Left lung (tissue), 10 donors: ENCODE measurements around the gene C16orf54. TPM values are rescaled to one million over a fixed set of nuclear protein-coding genes. Genes with fewer than 3 reads are reported as not detected.
A peak's percentile ranks its signal among the peaks of the same experiment; 100 is the strongest.
"Not testable (repeated sequence)": the region's sequence is repeated elsewhere in the genome, so short reads cannot be mapped to it uniquely, and the experiment has no call there.

Experiments used
- ATAC-seq: fragments of 200-7000 bp; cut with Tn5 transposase; one replicate; pipeline ENCODE4 v1.9.1; 2020; ENCODE audit warnings: moderate library complexity
- DNase-seq, 4 donors: peaks; one replicate each; pipeline ENCODE4 v3.0.0-alpha.2; 2013 to 2020
- H3K27ac ChIP-seq, 2 donors: fragments of 200-600 bp; sonication (generic) in 1 of 2; one replicate each; pipeline versions ENCODE4 v1.5.0 to v1.8.0; 2020 to 2021
- H3K27me3 ChIP-seq, 2 donors: fragments of 200-600 bp; sonication (generic) in 1 of 2; one replicate each; pipeline versions ENCODE4 v1.5.0 to v1.8.0; 2020 to 2021
- H3K36me3 ChIP-seq, 2 donors: fragments of 200-600 bp; sonication (generic) in 1 of 2; one replicate each; pipeline versions ENCODE4 v1.5.0 to v1.8.0; 2020 to 2021
- H3K4me1 ChIP-seq, 2 donors: fragments of 200-600 bp; one replicate each; pipeline ENCODE4 v1.8.0; 2021
- H3K4me3 ChIP-seq, 2 donors: fragments of 200-600 bp; sonication (generic) in 1 of 2; one replicate each; pipeline versions ENCODE4 v1.5.0 to v1.8.0; 2020 to 2021; ENCODE audit warnings: mild to moderate bottlenecking in 1 of 2
- H3K9me3 ChIP-seq, 2 donors: fragments of 200-600 bp; sonication (generic) in 1 of 2; one replicate each; pipeline versions ENCODE4 v1.5.0 to v1.8.0; 2020 to 2021
- intact Hi-C, 2 donors: fragments of 100-400 bp; cut with DNase I; formaldehyde crosslinking; loops; one replicate each; pipeline versions ENCODE4 v1.11.2 to v1.14.2; 2022
- polyA plus RNA-seq, 6 donors: library from polyadenylated mRNA; unstranded; fragments of 120-200 nt; gene quantifications; one replicate each; pipeline ENCODE4 v1.2.1, GENCODE V29; 2013; ENCODE audit not compliant: insufficient read length in 6 of 6
- total RNA-seq, 2 donors: library from RNA; stranded (reverse); fragmentation: NEBNext Ultra II Directional; extraction: Animal tissue kit (Norgen Biotek cat#: 25700); gene quantifications; one replicate each; pipeline ENCODE4 v1.2.1, GENCODE V29; 2021
- TF ChIP-seq, protein P1 (sequence below), 2 donors: fragments of 200-600 bp; sonication (generic) in 1 of 2; IDR thresholded peaks; one replicate each; pipeline versions ENCODE4 v1.5.0 to v1.8.0; 2021; ENCODE audit warnings: antibody characterized with exemption in 2 of 2
- donor health status: DM: no; HTN: yes; CAD: no.
- donor health status: DM: no; HTN: no; CAD: no.

Gene C16orf54
- total and polyA plus RNA-seq, 8 donors = 0.33 to 13.6 (median 0.69) TPM

DNA sequence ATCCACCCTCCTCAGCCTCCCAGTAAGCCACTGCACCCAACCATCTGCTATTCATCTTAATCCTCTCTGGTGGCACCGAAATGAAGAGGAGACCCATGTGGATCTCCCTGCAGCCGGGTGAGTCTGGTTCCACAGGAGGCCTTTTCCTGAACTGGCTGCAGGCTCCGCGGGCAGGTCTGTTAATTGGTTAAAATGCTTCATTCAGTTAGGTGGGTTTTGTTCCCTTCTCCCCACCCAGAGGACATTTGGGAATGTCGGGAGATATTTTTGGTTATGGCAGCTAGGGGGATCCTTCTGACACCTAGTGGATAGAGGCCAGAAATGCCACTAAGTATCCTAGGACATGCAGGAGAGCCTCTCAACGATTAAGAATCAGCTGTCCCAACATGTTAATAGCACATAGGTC, 16.7 kb downstream of the C16orf54 start:
- no peak overlapping the region for H3K4me3 ChIP-seq
- intact Hi-C loops = no loop called here
- DNase-seq (peak in 2 of 4 donors; percentile 15 to 39), ATAC-seq (peak; percentile 75)
- no peaks in the 10 kb centered on the region for H3K27me3 ChIP-seq
- no peaks in the 10 kb centered on the region for H3K9me3 ChIP-seq
- H3K27ac ChIP-seq = no peak overlapping the region
- TF ChIP-seq, protein P1, sequence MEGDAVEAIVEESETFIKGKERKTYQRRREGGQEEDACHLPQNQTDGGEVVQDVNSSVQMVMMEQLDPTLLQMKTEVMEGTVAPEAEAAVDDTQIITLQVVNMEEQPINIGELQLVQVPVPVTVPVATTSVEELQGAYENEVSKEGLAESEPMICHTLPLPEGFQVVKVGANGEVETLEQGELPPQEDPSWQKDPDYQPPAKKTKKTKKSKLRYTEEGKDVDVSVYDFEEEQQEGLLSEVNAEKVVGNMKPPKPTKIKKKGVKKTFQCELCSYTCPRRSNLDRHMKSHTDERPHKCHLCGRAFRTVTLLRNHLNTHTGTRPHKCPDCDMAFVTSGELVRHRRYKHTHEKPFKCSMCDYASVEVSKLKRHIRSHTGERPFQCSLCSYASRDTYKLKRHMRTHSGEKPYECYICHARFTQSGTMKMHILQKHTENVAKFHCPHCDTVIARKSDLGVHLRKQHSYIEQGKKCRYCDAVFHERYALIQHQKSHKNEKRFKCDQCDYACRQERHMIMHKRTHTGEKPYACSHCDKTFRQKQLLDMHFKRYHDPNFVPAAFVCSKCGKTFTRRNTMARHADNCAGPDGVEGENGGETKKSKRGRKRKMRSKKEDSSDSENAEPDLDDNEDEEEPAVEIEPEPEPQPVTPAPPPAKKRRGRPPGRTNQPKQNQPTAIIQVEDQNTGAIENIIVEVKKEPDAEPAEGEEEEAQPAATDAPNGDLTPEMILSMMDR (IDR thresholded peaks at IDR 0.05) = peak; percentile 33 to 47
- no peaks in the 10 kb centered on the region for H3K36me3 ChIP-seq
- H3K4me1 ChIP-seq = peaks cover 0 to 6% of the 10 kb centered on the region in 2 donors

DNA sequence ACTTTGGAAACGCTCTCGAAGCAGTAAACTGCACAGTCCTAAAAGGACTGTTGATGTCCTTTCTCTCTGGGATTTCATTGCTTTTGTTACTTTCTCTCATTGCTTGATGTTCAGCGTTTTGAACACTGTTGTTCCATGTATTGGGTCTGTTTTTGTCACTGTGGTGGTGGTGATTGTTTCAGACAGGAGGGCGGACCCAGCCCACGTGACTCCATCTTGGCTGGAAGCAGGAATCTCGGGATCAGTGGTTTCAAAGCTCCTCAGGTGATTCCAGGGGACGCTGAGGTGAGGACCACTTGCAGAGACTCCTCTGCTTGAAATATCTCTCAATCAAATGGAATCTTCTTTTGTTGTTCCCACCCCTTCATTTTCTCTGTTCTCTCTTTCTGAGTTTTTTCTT, 18.3 kb downstream of the C16orf54 start:
- H3K36me3 ChIP-seq = no peaks in the 10 kb centered on the region

DNA sequence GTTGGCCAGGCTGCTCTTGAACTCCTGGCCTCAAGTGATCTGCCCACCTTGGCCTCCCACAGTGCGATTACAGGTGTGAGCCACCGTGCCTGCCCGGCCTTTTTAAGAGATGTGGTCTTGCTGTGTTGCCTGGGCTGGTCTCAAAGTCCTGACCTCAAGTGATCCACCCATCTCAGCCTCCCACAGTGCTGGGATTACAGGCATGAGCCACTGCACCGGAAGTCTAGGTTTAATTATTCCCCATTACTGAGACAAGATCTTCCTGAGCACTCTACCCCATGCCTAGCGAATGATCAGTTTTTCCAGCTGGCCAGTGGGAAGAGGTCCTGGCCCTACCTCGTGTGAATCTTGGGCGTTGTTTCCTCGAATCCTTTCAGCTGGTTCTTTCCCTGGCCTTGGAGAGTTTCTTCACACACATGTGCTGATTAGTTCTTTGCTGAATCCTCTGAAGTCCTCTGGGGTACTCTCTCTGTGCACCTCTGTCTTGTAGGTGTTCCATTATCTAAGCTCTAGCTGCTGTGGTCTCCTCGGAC, 18.9 kb downstream of the C16orf54 start:
- H3K27ac ChIP-seq = no peak overlapping the region
- intact Hi-C loops = no loop called here
- peaks cover 0 to 6% of the 10 kb centered on the region in 2 donors for H3K4me1 ChIP-seq
- DNase-seq (no peak), ATAC-seq (no peak)
- H3K4me3 ChIP-seq = no peak overlapping the region
- H3K9me3 ChIP-seq = no peaks in the 10 kb centered on the region
- no peaks in the 10 kb centered on the region for H3K27me3 ChIP-seq
- no peaks in the 10 kb centered on the region for H3K36me3 ChIP-seq
- TF ChIP-seq, protein P1 (IDR thresholded peaks at IDR 0.05) = no peak

More for the DNA sequence above, 18.3 kb downstream of the C16orf54 start:
- Histone ChIP-seq H3K27ac (no peak overlapping the region), H3K4me3 (no peak overlapping the region), H3K9me3 (no peaks in the 10 kb centered on the region), H3K27me3 (no peaks in the 10 kb centered on the region), H3K4me1 (peaks cover 0 to 6% of the 10 kb centered on the region in 2 donors)
- TF ChIP-seq, protein P1 (IDR thresholded peaks at IDR 0.05) = no peak
- intact Hi-C loops = no loop called here
- DNase-seq (no peak), ATAC-seq (no peak)

DNA sequence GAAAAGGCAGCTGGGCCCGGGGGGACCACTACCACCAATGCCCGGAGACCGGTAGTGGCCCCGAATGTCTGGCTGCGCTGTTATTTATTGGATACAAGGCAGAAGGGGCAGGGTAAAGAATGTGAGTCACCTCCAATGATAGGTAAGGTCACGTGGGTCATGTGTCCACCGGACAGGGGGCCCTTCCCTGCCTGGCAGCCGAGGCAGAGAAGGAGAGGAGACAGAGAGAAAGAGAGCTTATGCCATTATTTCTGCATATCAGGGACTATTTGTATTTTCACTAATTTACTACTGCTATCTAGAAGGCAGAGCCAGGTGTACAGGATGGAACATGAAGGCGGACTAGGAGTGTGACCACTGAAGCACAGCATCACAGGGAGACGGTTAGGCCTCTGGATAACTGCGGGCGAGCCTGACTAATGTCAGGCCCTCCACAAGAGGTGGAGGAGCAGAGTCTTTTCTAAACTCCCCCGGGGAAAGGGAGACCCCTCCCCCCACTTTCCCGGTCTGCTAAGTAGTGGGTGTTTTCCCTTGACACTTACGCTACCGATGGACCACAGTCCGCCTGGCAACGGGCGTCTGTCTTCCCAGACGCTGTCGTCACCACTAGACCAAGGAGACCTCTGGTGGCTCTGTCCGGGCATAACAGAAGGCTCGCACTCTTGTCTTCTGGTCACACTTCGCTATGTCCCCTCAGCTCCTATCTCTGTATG, 24.5 kb downstream of the C16orf54 start:
- intact Hi-C loops, H3K9me3 ChIP-seq, H3K4me3 ChIP-seq, H3K27ac ChIP-seq, H3K27me3 ChIP-seq, H3K4me1 ChIP-seq, H3K36me3 ChIP-seq: not testable (repeated sequence)
- DNase-seq = peak; percentile 51 to 82 (median 76)
- ATAC-seq = peak; percentile 95
- TF ChIP-seq, protein P1 (IDR thresholded peaks at IDR 0.05) = peak; percentile 42 to 46

DNA sequence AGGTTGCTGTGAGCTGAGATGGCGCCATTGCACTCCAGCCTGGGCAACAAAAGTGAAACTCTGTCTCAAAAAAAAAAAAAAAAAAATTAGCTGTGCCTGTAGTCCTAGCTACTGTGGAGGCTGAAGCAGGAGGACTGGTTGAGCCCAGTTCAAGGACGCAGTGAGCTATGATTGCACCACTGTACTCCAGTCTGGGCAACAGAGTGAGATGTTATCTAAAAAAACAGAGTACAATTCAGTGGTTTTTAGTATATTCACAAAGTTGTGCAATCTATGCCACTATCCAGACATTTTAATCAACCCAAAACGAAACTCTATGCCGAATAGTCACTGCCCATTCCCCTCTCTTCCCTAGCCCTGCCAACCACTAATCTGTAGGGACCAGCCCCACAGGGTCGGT, 25.1 kb downstream of the C16orf54 start:
- no peaks in the 10 kb centered on the region for H3K4me1 ChIP-seq
- H3K4me3 ChIP-seq = no peak overlapping the region
- H3K9me3 ChIP-seq = no peaks in the 10 kb centered on the region
- H3K27me3 ChIP-seq = no peaks in the 10 kb centered on the region
- ATAC-seq (no peak), DNase-seq (no peak)
- H3K36me3 ChIP-seq = no peaks in the 10 kb centered on the region
- intact Hi-C loops = no loop called here
- H3K27ac ChIP-seq = no peak overlapping the region
- TF ChIP-seq, protein P1 (IDR thresholded peaks at IDR 0.05) = no peak
